Prostate gland (tissue), 2 donors: Measurements from ENCODE around the gene KRT71.

ENCODE experiments used
- CTCF ChIP-seq, 4 experiments: fragments of 200-600 bp in 2 of 4; fragments of 450-650 bp in 2 of 4; sonication (generic) in 2 of 4; IDR thresholded peaks; 1 replicate in 3 of 4; 2 replicates in 1 of 4; pipeline ENCODE4 v1.5.1; 2016 to 2019; ENCODE audit warnings: antibody characterized with exemption in 4 of 4, mild to moderate bottlenecking in 2 of 4, moderate library complexity in 2 of 4
- POLR2A ChIP-seq: fragments of 450-650 bp; IDR thresholded peaks from one replicate; pipeline ENCODE4 v1.6.1; 2016; ENCODE audit warnings: antibody characterized with exemption, mild to moderate bottlenecking

- TF ChIP-seq CTCF (IDR thresholded peaks at IDR 0.05) (no peak), POLR2A (no peak)
Measured at GRCh38 chr12:52600071-52600470, 47.1 kb upstream of the KRT71 start.
